Mammary microvascular endothelial cell (primary cell): ENCODE measurements around the gene NCAPG. TPM values are rescaled to one million over a fixed set of nuclear protein-coding genes. Genes with fewer than 3 reads are reported as not detected.

Source experiments
- total RNA-seq: library from RNA; depleted of rRNA; stranded (reverse); fragments of >200 nt; gene quantifications from 2 replicates; pipeline ENCODE4 v1.2.3, GENCODE V29; 2015

Gene NCAPG
- 45.1 and 47.1 TPM in 2 replicates for total RNA-seq

GRCh38 chr4:17810260-17811077 lies at the start of gene NCAPG, which contains the start of gene DCAF16:
Gene NCAPG (plus strand): TSS chr4:17810979. CDS start chr4:17811078, 99 bp downstream.
Gene DCAF16 (minus strand): TSS chr4:17810757. CDS start chr4:17804141, 6,616 bp downstream.

DNA sequence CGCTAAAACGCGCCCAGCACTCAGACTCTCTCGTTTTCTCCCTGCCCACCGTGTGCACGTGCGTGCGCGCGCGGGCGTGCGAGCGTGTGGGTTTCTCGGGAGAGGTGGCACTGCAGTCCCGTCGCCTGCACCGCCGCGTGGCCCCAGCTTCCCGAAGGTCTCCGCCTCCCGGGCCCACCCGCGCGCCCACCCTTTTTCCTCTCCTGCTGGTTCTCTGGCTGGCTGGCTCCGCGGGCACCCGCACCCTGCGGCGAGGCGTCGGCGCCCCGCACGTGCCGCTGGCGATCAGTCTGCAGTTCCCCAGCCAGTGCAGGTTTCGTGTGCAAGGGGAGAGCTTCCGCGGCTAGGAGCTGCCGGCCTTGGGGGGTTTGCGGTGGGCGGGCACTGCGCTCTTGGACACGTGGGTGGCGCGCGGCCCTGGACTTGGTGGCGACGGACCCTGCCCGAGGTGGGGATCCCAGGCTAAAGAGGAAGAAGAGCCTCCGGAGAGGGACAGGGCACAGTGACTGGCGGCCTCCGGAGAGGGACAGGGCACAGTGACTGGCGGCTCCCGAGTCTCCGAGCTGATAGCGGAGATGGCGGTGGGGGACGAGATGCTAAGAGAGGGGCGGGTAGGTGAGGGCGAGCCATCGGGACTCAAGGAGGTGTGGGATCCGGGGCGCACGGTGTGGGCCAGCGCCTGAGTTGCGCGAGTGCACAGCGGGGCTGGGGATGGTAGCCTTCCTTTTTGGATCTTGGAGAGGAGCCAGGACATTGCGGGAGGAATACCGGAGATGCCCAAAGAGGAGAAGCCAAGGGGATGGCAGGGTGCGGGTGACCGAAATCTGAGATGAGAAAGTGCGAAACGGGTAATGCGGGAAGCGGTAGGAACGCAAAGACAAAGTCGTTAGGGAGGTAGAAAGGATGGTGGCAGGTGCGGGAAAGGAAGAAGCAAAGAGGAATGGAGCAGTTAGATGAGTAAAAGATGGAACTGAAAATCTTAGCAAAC lies 29.2 kb upstream of the NCAPG start, which contains the start of gene FAM184B:
Gene FAM184B (minus strand): TSS at position 322 of the 988 bp plus-strand sequence. CDS start 322 bp downstream, outside the sequence.

Other genes starting within 250 kb of the NCAPG start
- 175 and 194 TPM in 2 replicates for gene LAP3, start 233.8 kb upstream of the NCAPG start, total RNA-seq
- gene MED28, start 196.3 kb upstream of the NCAPG start, total RNA-seq: 9.0 and 13.0 TPM in 2 replicates
- gene FAM184B, start 29.4 kb upstream of the NCAPG start, total RNA-seq: not detected in 2 replicates
- 15.4 and 16.3 TPM in 2 replicates for gene DCAF16, start 222 bp upstream of the NCAPG start, total RNA-seq
- 6.0 and 25.8 TPM in 2 replicates for gene LCORL, start 210.8 kb downstream of the NCAPG start, total RNA-seq